Measurements from ENCODE around the gene ZCCHC24.

- TF ChIP-seq, protein P1, sequence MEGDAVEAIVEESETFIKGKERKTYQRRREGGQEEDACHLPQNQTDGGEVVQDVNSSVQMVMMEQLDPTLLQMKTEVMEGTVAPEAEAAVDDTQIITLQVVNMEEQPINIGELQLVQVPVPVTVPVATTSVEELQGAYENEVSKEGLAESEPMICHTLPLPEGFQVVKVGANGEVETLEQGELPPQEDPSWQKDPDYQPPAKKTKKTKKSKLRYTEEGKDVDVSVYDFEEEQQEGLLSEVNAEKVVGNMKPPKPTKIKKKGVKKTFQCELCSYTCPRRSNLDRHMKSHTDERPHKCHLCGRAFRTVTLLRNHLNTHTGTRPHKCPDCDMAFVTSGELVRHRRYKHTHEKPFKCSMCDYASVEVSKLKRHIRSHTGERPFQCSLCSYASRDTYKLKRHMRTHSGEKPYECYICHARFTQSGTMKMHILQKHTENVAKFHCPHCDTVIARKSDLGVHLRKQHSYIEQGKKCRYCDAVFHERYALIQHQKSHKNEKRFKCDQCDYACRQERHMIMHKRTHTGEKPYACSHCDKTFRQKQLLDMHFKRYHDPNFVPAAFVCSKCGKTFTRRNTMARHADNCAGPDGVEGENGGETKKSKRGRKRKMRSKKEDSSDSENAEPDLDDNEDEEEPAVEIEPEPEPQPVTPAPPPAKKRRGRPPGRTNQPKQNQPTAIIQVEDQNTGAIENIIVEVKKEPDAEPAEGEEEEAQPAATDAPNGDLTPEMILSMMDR (conservative IDR thresholded peaks at IDR 0.05; ENCODE audit: low read length): no peak
- no peak for TF ChIP-seq EZH2phosphoT487 (IDR thresholded peaks at IDR 0.05; ENCODE audit: borderline replicate concordance, low read depth, low read length)
These were observed 23.1 kb downstream of the ZCCHC24 start for GRCh38 chr10:79422178-79422892.

All from OCI-LY7 (cell line).